Measurements from ENCODE around the gene TMEM59L.

The TMEM59L gene

DNA sequence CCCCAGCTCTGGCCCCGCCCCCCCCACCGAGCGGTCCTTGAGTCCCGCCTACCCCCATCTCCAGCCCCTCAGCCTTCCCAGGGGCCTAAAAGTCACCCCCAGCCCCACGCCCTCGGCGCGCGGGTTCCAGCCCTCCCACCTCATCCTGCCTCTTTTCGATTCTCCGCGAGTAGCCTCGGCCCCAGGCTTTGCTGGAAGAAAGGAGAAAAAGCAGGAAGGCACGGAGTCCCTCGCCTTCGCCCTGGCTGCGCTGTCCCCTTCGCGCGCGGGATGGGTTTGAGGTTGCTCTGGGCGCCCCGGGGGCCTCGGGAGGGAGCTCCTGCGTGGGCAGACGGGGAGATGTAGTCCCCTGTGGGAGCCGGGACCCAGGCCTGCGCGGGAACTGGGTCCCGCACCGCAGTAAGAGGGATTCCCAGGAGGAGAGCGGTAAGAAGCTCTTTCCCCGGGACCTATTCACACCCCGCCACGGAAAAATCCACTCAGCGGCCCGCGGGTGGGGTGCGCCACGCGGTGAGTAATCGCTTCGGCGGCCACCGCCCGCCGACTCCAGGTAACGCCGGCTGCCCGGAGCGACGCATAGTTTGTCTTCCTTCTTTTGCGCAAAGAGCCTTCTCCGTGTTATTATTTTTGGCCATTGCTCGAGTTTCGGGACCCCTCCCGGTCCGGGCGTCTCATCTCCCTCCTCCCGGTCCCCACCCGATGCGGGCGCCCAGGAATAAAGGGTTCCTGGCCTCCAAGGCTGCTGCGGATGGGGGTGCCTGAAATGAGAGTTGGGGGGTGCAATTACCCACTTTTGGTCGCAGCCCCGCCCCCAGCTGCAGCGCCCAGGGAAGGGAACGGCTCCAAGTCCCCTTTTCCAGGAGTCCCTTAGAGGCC is 5.2 kb upstream of the TMEM59L start:
- Mint-ChIP-seq H3K9me3 (no peaks in the 10 kb centered on the region), H3K27me3 (peaks cover 81% of the 10 kb centered on the region), H3K36me3 (ENCODE audit: insufficient read depth) (peaks cover 3% of the 10 kb centered on the region), H3K4me3 (peak overlapping the region; percentile 37), H3K27ac (ENCODE audit: low read depth) (peak overlapping the region; percentile 35), H3K4me1 (peaks cover 23% of the 10 kb centered on the region)
- DNase-seq (ENCODE audit: low spot score in 2 of 2): no peak
- ATAC-seq (replicated peaks; ENCODE audit: extremely low read depth, poor library complexity, severe bottlenecking): no peak

DNA sequence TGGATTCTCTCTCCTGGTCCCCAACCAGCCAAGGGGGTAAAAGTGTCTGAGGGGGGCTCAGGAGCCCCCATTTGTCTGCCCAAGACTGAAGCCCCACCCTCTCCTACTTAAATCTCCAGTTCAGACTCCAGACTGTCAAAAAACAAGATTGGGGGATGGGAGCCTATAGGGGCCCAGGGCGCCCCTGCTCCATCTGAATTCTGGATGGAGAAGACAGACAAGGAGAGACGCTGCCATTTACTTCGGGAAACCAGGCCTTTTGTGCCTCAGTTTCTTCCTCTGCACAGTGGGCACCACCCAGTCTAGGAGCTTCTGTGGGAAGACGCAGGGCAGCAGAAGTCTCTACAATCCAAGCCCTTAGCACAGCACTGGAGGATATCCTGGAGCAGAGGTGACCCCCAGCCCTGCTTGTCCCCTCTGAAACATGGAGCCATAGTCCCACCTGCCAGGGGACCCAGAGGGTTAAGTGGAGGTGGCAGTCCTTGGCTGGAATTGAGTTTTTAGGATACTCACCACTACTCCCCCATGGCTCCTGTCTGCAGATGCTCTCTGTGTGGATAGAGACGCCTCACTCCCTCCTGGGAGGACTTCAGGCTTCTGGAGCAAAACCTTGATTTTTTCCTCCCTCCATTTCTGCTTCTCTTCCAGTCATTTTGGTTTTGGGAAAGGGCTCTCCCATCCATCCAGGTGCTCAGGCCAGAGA is 4.4 kb upstream of the TMEM59L start:
- Mint-ChIP-seq H3K9me3 (no peaks in the 10 kb centered on the region), H3K36me3 (ENCODE audit: insufficient read depth) (peaks cover 5% of the 10 kb centered on the region), H3K4me3 (peak overlapping the region; percentile 25), H3K27ac (ENCODE audit: low read depth) (peak overlapping the region; percentile 35), H3K4me1 (peaks cover 23% of the 10 kb centered on the region), H3K27me3 (peaks cover 81% of the 10 kb centered on the region)
- ATAC-seq (replicated peaks; ENCODE audit: extremely low read depth, poor library complexity, severe bottlenecking): no peak
- no peak for DNase-seq (ENCODE audit: low spot score in 2 of 2)

DNA sequence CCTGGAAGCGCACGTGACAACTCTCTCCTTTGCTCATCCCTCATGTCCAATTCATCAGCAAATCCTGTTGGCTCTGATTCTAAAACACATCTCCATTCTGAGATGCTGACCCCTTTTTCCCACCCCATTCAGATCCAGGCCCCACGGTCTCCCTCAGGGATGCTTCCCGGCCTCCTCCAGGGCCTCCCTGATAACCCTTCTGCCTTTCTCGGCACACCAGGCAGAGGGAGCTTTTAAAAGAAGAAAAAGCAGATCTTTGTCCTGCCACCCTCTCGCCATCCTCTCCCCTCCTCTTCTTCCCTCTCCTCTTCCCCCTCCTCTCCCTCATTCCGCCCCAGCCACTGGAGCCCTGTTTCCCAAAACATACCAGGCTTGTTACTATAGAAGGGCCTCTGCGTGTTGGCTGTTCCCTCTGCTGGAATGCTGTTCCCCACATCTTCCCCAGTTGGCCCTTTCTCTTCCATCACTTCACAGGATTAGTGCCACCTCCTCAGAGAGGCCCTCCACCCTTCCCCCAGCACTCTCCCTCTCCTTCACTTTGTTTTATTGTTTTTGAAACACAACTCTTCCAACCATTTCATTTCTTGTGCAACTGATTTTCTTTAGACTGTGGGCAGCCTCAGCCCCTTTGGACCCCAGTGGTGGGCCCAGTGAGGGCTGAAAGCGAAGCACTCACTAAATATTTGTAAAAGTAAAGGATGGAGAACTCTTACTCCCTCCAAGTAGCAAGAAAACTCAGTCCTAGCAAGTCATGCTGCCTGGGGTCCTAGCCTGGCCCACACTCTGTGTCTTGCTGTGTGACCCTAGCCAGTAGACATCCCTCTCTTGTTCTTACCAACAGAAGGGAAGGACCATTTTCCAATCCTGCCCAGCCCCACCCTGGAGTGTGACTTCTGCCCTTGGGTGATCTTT is 3.6 kb upstream of the TMEM59L start:
- ATAC-seq (replicated peaks; ENCODE audit: extremely low read depth, poor library complexity, severe bottlenecking) (no peak), DNase-seq (ENCODE audit: low spot score in 2 of 2) (no peak)
- peaks cover 84% of the 10 kb centered on the region for H3K27me3 Mint-ChIP-seq
- no peaks in the 10 kb centered on the region for H3K9me3 Mint-ChIP-seq
- H3K4me3 Mint-ChIP-seq: no peak overlapping the region
- peaks cover 26% of the 10 kb centered on the region for H3K4me1 Mint-ChIP-seq
- H3K36me3 Mint-ChIP-seq (ENCODE audit: insufficient read depth): peaks cover 6% of the 10 kb centered on the region
- no peak overlapping the region for H3K27ac Mint-ChIP-seq (ENCODE audit: low read depth)

- H3K9me3 Mint-ChIP-seq: no peaks in the 10 kb centered on the region
- DNase-seq (ENCODE audit: low spot score in 2 of 2) (no peak), ATAC-seq (replicated peaks; ENCODE audit: extremely low read depth, poor library complexity, severe bottlenecking) (no peak)
- peaks cover 26% of the 10 kb centered on the region for H3K4me1 Mint-ChIP-seq
- H3K27me3 Mint-ChIP-seq: peaks cover 86% of the 10 kb centered on the region
- no peak overlapping the region for H3K4me3 Mint-ChIP-seq
- no peak overlapping the region for H3K27ac Mint-ChIP-seq (ENCODE audit: low read depth)
- H3K36me3 Mint-ChIP-seq (ENCODE audit: insufficient read depth): peaks cover 6% of the 10 kb centered on the region
Observed at GRCh38 chr19:18609717-18610051, 3.0 kb upstream of the TMEM59L start.

DNA sequence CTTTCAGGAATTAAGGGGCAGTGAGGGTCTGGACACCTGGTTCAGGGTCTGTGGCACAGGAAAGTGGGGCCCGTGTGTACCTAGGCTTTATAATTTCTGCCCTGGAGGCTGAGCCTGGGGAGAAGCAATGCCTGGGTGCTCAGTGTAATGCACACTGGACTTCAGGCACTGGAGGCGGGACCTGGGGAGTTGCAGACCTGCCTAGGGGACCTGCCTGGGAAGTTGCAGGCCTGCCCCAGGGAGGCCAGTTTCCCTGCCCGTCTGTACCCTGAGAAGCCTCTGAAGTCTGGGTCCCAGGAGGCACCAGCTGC is 2.5 kb upstream of the TMEM59L start:
- H3K36me3 Mint-ChIP-seq (ENCODE audit: insufficient read depth): peaks cover 5% of the 10 kb centered on the region
- H3K4me3 Mint-ChIP-seq: no peak overlapping the region
- no peak for DNase-seq (ENCODE audit: low spot score in 2 of 2)
- no peak overlapping the region for H3K27ac Mint-ChIP-seq (ENCODE audit: low read depth)
- no peaks in the 10 kb centered on the region for H3K9me3 Mint-ChIP-seq
- ATAC-seq (replicated peaks; ENCODE audit: extremely low read depth, poor library complexity, severe bottlenecking): no peak
- H3K27me3 Mint-ChIP-seq: peaks cover 86% of the 10 kb centered on the region
- H3K4me1 Mint-ChIP-seq: peaks cover 24% of the 10 kb centered on the region

- DNase-seq (ENCODE audit: low spot score in 2 of 2) (no peak), ATAC-seq (replicated peaks; ENCODE audit: extremely low read depth, poor library complexity, severe bottlenecking) (no peak)
- Mint-ChIP-seq H3K4me3 (peak overlapping the region; percentile 54), H3K36me3 (ENCODE audit: insufficient read depth) (peaks cover 3% of the 10 kb centered on the region), H3K27me3 (peaks cover 86% of the 10 kb centered on the region), H3K9me3 (no peaks in the 10 kb centered on the region), H3K27ac (ENCODE audit: low read depth) (no peak overlapping the region), H3K4me1 (peaks cover 20% of the 10 kb centered on the region)
Observed at GRCh38 chr19:18610556-18611326, 1.9 kb upstream of the TMEM59L start.

DNA sequence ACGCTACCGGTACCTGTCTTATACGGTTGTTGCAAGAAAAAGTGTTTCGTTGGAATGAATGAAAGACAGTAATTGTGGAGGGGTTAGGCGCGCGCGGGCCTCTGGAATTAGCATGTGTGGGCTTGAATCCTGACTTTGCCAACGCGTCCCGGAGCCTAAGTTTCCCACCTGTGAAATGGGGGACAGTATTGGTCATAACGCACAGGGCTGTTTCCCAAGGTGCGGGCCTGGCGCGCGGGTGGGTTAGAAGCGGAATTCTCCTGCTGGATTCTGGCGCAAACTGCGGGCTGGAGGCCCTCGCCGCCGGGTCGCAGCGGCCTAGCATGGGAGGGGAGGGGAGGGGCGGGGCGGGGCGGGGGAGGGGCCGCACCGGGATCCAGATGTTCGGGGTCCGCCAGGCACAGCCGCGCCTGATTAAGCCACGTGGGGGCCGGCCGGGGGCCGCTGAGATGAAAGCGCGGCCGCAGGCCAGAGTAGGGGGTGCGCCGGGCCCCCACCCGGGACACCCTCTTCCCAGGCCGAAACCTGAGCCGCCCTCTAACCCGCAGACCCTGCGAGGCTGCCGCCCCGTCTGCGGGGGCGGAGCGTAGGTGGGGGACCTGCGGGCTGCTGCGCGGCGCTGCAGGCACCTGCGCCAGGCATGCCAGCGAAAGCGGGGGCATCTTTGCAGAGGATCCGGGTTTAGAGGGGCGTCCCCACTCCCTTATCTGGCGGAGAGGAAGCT is 1.2 kb upstream of the TMEM59L start:
- peaks cover 93% of the 10 kb centered on the region for H3K27me3 Mint-ChIP-seq
- peaks cover 3% of the 10 kb centered on the region for H3K36me3 Mint-ChIP-seq (ENCODE audit: insufficient read depth)
- H3K4me3 Mint-ChIP-seq: peak overlapping the region; percentile 76
- DNase-seq (ENCODE audit: low spot score in 2 of 2) (no peak), ATAC-seq (replicated peaks; ENCODE audit: extremely low read depth, poor library complexity, severe bottlenecking) (peak; percentile 34)
- peaks cover 20% of the 10 kb centered on the region for H3K4me1 Mint-ChIP-seq
- H3K9me3 Mint-ChIP-seq: no peaks in the 10 kb centered on the region
- H3K27ac Mint-ChIP-seq (ENCODE audit: low read depth): no peak overlapping the region

- Mint-ChIP-seq H3K4me1 (peaks cover 20% of the 10 kb centered on the region), H3K27ac (ENCODE audit: low read depth) (no peak overlapping the region), H3K27me3 (peaks cover 99% of the 10 kb centered on the region), H3K4me3 (peak overlapping the region; percentile 76), H3K36me3 (ENCODE audit: insufficient read depth) (peaks cover 3% of the 10 kb centered on the region), H3K9me3 (no peaks in the 10 kb centered on the region)
- no peak for ATAC-seq (replicated peaks; ENCODE audit: extremely low read depth, poor library complexity, severe bottlenecking)
- no peak for DNase-seq (ENCODE audit: low spot score in 2 of 2)
Observed at GRCh38 chr19:18612051-18612771, 459 bp upstream of the TMEM59L start.

- no peak overlapping the region for H3K27ac Mint-ChIP-seq (ENCODE audit: low read depth)
- ATAC-seq (replicated peaks; ENCODE audit: extremely low read depth, poor library complexity, severe bottlenecking) (no peak), DNase-seq (ENCODE audit: low spot score in 2 of 2) (no peak)
- no peaks in the 10 kb centered on the region for H3K9me3 Mint-ChIP-seq
- H3K4me1 Mint-ChIP-seq: peaks cover 20% of the 10 kb centered on the region
- H3K4me3 Mint-ChIP-seq: peak overlapping the region; percentile 76
- peaks cover 95% of the 10 kb centered on the region for H3K27me3 Mint-ChIP-seq
- peaks cover 3% of the 10 kb centered on the region for H3K36me3 Mint-ChIP-seq (ENCODE audit: insufficient read depth)
Observed at GRCh38 chr19:18613589-18614234, 1.0 kb downstream of the TMEM59L start.

- H3K4me1 Mint-ChIP-seq: peaks cover 17% of the 10 kb centered on the region
- no peak overlapping the region for H3K4me3 Mint-ChIP-seq
- H3K27me3 Mint-ChIP-seq: peaks cover 81% of the 10 kb centered on the region
- no peak for DNase-seq (ENCODE audit: low spot score in 2 of 2)
- no peak overlapping the region for H3K27ac Mint-ChIP-seq (ENCODE audit: low read depth)
- ATAC-seq (replicated peaks; ENCODE audit: extremely low read depth, poor library complexity, severe bottlenecking): no peak
- no peaks in the 10 kb centered on the region for H3K9me3 Mint-ChIP-seq
- peaks cover 6% of the 10 kb centered on the region for H3K36me3 Mint-ChIP-seq (ENCODE audit: insufficient read depth)
Observed at GRCh38 chr19:18616023-18616422, 3.4 kb downstream of the TMEM59L start.

DNA sequence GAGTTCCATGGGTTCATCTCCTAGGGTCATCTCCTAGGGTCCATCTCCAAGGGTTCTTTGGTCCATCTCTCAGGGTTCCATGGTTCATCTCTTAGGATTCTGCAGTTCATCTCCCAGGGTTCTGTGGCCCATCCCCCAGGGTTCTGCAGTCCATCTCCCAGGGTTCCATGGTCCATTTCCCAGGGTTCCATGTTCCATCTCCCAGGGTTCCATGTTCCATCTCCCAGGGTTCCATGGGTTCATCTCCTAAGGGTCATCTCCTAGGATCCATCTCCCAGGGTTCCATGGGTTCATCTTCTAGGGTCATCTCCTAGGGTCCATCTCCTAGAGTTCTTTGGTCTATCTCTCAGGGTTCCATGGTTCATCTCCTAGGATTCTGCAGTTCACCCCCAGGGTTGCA is 4.9 kb downstream of the TMEM59L start:
- Mint-ChIP-seq H3K4me1 (peaks cover 8% of the 10 kb centered on the region), H3K36me3 (ENCODE audit: insufficient read depth) (peaks cover 6% of the 10 kb centered on the region), H3K4me3 (no peak overlapping the region), H3K27me3 (peaks cover 67% of the 10 kb centered on the region), H3K9me3 (no peaks in the 10 kb centered on the region), H3K27ac (ENCODE audit: low read depth) (no peak overlapping the region)
- ATAC-seq (replicated peaks; ENCODE audit: extremely low read depth, poor library complexity, severe bottlenecking) (no peak), DNase-seq (ENCODE audit: low spot score in 2 of 2) (no peak)
